NCI-H1105 (cell line): ENCODE measurements around the gene ZNF541.

Experiments
- DNase-seq: peaks from one replicate; lab custom pipeline; 2025; lab: John Stamatoyannopoulos, UW

Gene ZNF541

DNA sequence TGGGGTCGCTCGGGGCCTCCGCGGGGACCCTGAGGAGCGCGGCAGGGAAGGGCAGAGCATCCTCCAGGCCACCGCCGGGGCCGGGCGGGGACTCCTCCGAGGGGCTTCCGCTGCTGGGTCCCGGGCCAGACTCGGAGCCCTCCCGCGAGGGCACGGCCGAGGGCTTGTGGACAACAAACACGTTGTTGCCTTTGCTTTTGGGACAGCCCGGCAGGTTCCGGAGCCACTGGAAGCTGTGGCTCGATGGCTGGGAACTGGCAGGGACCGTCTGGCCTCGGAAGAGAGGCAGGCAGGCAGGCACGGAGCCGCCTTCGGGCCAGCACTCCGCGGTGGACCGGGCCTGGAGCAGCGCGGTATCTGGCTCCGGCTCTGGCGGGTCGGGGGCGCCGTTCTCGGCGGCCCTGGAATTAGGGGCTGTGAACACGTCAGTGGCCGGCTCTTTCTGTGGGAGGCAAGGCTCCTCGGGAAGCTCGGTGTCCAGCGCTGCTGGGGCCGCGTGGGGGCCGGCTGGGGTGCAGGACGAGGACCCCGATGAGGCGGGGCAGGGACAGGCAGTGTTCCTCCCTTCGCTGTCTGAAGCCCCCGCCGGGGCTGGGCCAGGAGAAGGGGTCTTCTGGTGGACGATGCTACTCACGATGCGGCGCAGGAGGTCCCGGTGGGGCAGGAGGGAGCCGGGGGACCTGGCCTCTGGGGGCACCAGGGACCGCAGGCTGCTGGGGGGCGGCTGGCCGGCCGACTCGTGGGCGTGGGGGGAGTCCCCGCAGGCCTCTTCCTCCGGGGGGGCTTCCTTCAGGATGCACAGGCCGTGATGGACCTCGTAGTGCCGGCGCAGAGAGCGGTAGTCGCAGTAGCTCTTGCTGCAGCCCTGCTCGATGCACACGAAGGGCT, 27.6 kb downstream of the ZNF541 start:
- no peak for DNase-seq

DNA sequence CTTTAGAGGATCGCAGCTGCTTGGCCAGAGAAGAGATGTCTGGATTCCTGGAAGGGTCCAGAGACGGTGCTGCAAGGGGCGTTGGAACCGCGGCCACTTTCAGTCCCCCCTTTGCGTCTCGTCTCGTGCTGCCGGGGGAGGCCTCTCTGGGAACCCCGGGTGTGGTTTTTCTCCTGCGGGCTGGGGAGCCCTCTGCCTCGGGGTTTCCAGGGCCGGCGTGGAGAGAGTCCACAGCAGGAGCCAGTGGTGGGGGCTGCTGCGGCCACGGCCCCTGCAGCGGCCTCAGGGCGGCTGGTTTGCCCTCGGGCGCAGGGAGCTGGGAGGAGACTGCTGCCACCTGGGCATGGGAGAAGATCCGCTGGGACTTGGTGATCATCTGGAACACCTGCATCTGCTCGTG, 28.5 kb downstream of the ZNF541 start:
- no peak for DNase-seq

DNA sequence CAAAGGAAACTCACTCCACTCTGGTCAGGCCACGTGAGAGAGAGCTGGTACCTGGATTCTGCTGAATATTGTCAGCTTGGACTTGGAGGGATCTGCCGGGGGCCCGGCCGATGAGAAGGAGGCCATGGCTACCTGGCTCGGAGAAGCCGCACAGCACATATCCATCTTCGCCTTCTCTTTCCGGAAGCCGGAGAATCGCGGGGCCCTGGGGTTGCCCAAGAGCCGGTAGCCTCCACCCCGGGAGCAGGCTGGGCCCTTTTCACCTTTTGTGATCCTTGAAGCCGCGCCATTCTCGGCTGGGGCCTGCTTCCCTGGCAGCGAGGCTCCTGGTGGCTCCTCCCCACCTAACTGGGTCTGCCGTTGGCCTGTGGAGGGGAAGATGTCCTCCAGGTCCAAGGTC, 28.9 kb downstream of the ZNF541 start:
- DNase-seq: no peak

DNA sequence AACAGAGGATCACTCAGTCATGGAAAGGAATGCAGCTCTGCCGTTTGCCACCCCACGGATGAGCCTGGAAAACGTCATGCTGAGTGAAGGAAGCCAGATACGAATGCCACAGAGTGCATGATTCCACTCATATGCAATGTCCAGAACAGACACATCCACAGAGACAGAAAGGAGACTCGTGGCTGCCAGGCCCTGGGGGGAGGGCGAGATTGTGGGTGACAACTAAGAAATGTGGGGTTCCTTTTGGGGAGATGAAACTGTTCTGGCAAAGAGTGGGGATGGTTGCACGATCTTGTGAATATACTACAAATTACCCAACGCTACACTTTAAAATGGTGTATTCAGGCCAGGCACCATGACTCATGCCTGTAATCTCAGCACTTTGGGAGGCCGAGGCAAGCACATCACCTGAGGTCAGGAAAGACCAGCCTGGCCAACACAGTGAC, 30.9 kb downstream of the ZNF541 start:
- no peak for DNase-seq

DNA sequence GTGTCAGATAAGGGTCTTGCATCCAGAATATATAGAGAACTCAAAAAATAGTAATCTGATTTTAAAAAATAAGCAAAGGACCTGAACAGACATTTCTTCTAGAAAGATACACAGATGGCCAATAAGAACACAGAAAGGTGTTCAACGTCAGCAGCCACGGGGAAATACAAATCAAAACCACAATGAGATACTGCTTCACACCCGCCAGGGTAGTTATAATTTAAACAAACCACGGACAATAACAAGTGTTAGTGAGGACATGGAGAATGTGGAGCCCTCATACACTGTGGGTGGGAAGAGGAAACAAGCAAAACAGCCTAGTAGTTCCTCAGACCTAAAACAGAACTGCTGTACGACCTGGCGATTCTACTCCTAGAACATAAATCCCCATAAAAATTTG, 31.4 kb downstream of the ZNF541 start:
- no peak for DNase-seq

DNA sequence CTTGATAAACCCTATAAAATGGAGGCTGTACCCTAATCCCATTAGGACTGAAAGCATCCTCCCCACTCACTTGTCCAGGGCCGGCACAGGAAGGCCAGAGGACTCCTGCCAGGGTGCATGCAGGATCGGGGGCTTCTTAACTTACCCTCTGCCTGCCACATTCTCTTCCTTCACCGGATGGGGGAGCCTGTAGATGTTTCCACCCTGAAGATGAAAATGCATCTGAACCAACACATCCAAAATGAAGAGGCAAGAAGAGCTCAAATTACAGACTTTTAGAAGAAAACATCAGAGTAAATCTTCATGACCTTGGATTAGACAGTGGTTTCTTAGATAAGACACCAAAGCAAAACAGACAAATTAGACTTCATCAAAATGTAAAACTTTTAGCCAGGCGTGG, 32.2 kb downstream of the ZNF541 start:
- DNase-seq: no peak

DNA sequence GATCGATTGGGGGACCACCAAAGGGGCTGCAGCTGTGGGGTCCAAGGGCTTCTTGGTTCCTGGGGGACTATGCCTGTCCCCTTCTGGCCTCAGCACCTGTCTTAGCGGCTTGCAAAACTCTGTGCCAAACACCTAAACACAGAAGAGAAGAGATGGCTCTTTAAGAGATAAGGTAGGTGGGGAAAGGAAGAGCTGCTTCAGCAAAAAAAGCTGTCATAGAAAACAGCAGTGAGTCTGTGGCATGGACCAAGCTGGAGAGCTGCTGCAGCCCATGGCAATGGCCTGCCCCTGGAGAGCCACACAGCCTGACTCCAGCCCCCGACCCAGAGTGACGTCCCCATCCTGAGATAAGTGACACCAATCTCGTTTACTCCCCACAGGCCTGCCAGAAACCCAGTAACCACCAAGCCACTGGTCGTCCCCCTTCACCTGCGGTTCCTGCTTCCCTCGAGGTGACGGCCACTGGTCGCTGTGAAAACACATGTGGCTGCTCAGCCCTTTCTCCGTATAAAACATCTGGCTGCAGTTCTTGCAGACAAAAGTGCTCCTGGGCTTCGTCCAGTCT, 33.1 kb downstream of the ZNF541 start:
- no peak for DNase-seq

DNA sequence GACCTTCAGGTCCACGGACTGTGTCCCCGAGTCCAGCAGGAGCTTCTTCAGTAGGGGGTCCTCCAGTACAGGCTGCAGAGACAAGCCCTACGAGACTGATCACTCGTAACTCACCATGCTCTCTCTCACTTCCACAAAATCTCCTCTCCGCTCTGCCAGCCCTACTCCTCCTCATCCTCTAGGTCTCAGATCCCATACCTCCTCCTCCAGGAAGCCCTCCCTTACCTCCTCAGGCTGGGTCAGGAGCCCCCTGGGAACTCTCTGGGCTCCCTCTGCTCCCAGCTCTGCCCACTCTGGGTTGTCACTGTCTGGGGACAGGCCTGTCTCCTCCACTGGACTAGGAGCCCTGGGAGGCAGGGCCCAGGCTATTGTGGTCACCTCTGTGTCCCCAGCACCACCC, 34.1 kb downstream of the ZNF541 start:
- no peak for DNase-seq

DNA sequence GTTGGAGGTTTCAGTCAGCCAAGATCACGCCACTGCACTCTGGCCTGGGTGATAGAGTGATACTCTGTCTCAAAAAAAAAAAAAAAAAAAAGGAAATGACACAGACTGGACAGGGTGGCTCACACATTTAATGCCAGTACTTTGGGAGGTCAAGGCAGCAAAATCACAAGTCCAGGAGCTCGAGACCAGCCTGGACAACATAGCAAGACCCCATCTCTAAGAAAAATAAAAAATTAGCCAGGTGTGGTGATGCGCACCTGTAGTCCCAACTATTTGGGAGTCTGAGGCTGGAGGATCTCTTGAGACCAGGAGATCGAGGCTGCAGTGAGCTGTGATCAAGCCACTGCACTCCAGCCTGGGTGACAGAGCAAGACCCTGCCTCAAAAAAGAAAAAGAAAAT, 35.5 kb downstream of the ZNF541 start:
- no peak for DNase-seq

DNA sequence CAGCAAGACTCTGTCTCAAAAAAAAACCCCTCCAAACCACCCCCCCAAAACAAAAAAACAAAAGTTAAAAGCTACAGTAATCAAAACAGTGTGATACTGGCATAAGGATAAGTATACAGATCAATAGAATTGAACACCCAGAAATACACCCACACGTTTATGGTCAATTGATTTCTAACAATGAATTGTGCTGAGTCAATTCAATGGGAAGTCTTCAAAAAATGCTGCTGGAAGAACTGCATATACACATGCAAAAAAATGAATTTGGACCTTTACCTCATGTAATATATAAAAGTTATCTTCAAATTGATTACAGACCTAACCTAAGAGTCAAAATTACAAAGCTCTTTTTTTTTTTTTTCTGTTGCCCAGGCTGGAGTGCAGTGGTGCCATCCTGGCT, 38.3 kb downstream of the ZNF541 start:
- no peak for DNase-seq

DNA sequence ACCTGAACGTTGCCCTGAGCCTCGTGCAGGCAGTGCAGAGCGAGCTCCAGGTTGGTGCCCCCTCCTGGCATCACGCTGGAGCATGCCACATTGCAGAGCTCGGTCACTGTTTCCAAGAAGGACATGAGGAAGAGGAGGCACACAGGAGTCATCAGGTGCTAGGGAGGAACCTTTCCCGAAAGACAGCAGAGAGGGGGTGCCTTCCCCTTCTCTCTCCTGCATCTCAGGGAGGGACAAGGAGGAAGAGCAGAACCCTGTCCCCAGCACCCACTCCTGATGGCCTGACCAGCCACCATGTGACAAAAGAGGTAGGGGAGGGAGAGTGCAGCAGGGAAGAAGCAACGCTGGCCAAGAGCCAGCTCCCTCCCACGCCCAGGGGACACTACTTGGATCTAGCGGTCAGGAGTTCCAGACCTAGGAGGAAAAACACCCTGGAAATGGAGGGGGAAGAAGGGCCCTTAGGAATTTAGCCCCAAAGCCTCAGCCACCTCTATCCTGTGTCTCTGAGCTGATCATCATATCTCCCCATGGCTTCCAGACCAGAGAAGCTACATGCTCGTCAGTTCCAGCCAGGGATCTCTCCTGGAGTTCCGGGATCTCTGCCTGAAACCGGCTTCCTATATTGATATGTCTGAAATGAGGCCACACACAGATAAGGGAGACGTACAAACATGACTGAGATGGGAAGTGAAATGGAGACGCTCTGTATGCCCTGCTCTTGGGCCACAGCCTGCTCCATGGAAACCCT, 41.1 kb downstream of the ZNF541 start:
- no peak for DNase-seq

DNA sequence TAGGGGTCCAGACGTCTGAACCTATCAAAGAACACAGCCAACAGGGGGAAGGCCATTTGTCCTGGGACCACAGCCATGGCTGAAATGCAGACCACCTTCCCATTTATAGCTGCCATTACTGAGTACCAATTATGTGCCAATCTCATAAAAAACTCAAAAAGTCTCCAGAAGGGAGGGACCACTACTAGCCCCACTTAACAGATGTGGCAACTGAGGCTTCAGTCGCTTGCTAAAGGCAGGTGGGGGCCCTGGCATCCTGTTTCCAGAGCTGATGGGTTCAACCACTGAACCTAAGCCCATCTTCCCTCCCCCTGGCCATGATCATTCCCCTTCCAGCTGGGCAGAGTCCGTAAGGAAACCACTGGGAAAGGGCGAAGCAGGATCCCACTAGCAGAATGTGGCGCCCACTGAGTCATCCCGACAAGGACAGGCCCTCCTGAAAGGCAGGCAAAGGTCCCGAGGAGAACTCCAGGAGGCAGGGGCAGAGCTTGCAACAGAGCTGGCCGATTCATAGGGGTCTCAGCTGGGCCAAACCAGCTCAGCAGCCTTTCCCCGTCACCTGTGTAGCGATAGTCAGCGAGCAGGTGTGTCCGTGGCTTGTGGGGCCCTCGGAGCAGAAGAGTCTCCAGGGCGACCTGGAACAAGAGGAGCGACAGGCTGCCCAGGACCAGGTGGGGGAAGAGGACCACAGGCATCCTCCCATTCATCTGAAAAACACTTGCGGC, 43.8 kb downstream of the ZNF541 start:
- DNase-seq: no peak

DNA sequence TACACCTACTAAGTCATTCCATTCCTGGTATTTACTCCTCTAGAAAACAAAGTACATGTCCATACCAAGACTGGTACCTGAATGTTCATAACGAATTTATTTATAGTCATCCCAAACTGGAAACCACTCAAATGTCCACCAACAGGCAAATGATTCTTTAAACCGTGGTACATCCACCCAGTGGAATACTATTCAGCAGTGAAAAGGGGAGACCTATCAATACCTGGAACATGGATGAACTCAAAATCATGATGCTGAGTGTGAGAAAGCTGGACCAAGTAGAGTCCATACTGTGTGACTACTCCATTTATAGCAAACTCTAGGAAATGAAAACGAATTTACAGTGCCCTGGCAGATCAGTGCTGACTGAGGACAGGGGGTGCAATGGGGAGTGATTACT, 46.1 kb downstream of the ZNF541 start:
- no peak for DNase-seq

DNA sequence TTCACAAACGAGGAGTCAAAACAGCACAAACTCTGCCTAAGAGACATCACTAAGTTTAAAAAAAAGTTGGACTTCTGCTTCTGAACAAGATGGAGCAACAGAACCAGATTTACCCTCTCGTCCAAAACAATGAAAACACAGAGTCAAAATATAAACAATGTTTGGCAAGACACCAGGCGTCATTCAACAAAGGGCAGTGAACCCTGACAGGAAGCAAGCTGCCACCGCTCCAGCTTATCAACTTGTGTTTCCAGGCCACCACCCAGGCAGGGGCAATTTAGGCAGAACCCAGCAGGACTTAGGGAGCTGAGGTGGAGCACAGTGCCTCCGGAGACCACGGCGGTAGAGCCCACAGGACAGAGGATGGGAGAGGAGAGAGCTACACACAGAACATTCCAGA, 49.5 kb downstream of the ZNF541 start:
- peak; percentile 26 for DNase-seq
